Endothelial cell of umbilical vein (primary cell): Measurements from ENCODE around the gene FRRS1L.

ENCODE experiments used
- CTCF ChIP-seq, 2 donors: IDR thresholded peaks; 1 replicate in 1 of 2; 2 replicates in 1 of 2; pipeline ENCODE4 v1.5.1; 2011; ENCODE audit warnings: low read length in 2 of 2, mild to moderate bottlenecking in 2 of 2, moderate library complexity in 2 of 2, control low read depth in 1 of 2, inconsistent platforms in 1 of 2, low read depth in 1 of 2; ENCODE audit not compliant: insufficient read depth in 1 of 2; ENCODE audit errors: extremely low read depth in 1 of 2
- EZH2 ChIP-seq: IDR thresholded peaks from 2 replicates; pipeline ENCODE4 v1.6.1; 2012; ENCODE audit warnings: borderline replicate concordance, low read depth, mild to moderate bottlenecking, moderate library complexity, low read length, inconsistent platforms; ENCODE audit not compliant: severe bottlenecking
- MAX ChIP-seq: IDR thresholded peaks from 2 replicates; pipeline ENCODE4 v1.6.1; 2011; ENCODE audit not compliant: insufficient read depth, insufficient read length
- MYC ChIP-seq: IDR thresholded peaks from one replicate; pipeline ENCODE4 v1.6.1; 2011; ENCODE audit warnings: mild to moderate bottlenecking, low read depth, low read length

- TF ChIP-seq MAX (no peak), EZH2 (no peak), MYC (no peak), CTCF (IDR thresholded peaks at IDR 0.05; ENCODE audit: extremely low read depth in 1 of 2, insufficient read depth in 1 of 2, low read depth in 1 of 2, low read length in 2 of 2) (no peak)
Observed at GRCh38 chr9:109164042-109164441, 3.0 kb downstream of the FRRS1L start.
